GM19372 (cell line): Measurements from ENCODE around the gene PTPRZ1.

Source experiments
- ATAC-seq: cut with Tn5 transposase; IDR thresholded peaks from one replicate; pipeline ENCODE4 v1.9.1; 2021; ENCODE audit warnings: mild to moderate bottlenecking, low read depth, moderate library complexity; ENCODE audit not compliant: unreplicated experiment

The PTPRZ1 gene

GRCh38 chr7:121945480-121946236, 72.7 kb downstream of the PTPRZ1 start:
- no peak for ATAC-seq

DNA sequence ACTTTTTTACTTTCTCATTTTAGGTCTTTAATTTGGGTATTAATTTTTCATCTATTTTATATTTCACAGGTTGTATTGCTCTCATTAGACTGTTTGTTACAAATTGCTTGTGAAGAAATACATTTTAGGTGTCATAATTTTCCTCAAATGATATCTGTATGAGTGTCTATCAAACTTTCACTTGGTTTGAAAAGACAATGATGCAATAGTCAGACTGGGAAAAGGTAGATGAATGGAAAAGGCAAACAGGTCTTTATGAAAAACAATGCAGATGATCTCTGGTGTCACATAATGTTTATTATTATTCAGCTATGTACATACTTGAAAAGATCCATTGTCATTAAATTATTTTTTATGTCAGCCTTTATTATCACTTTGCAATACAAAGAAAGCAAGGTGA, 80.2 kb downstream of the PTPRZ1 start:
- no peak for ATAC-seq

DNA sequence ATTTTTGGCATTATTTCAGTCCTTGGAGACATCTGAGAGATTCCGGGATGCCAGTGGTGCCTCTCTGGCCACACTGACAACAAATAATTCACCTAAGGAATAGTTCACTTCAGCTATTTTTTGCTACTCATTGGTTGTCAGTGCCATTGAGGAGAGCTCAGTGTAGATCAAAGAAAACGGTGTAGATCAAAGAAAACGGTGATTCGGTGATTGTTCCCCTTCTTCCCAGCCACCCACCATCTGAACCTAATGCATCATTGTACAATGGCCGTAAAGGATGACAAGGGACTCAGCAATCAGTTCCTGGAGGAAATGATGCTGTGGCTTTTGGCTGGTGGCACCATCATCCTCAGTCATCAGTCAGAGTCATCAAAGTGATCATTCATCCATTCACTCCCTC, 80.6 kb downstream of the PTPRZ1 start:
- no peak for ATAC-seq

DNA sequence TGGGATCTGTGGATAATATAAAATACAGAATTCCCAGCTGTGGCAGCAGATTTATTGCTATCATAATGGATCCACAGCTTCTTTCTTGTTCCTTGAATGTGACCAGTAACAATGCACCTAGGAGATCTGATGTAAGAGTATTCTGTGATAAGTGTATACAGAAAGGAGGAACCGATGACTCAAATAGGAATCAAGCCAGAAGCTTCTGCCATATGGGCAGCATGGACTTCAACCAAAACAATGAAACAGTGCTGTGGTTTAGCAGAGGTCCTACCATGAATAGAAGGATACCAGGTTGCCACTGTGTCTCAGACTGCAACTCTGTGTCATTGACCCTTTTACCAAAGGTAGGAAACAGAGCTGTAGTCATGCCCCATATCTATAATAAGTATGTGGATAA, 81.8 kb downstream of the PTPRZ1 start:
- ATAC-seq: no peak

DNA sequence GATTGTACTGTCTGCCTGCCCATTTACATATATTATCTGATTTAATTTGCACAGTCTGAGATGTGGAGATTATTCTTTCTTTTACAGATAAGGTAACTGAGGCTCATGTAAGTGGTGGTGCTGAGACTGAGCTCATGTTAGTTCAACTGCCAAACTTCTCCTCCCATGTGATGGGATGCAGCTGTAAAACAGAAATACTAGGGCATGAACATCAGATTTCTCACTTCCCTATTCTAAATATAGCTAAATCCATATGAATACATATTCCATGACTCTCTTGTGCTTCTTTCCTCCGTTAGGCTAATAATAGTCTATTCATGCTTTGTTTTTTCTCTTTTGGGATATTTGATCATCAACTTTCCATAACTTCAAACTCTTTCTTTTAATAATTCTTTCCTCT, 84.7 kb downstream of the PTPRZ1 start:
- no peak for ATAC-seq

- ATAC-seq: no peak
Measured at GRCh38 chr7:121960678-121961077, 87.7 kb downstream of the PTPRZ1 start.

DNA sequence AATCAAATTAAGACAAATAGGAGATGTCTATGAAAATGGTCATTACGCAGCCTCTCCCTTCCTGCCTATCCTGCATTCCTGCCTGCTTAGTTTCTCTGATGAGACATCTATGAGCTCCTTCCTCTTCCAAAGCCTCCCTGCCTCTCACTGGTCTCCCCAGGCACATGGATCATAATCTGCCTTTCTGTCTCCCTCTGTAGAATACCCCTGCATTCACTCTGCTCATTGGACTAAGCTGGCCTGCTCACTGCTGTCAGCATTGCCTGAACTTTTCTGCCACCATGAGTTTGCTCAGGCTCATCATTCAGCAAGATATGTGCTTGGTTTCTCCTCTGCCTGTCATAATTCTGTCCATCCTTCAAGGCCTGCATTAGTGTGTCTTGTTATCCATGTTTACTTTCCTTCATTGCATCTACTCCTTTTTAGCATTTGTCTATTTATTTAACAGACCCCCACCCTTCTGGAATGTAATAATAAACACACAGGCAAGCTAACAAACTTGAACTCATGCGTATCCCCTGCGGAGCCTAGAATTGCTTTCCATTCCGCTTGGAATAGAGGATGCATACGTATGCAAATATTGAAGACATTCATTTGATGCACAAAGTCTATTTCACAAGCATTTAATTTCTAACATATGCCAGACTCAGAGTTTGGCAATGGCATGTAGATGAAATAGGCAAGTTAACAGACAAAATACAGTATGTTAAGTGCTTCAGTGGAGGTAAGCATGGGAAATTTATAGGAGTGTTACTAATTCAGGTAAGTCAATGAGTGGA, 88.3 kb downstream of the PTPRZ1 start:
- ATAC-seq: no peak

DNA sequence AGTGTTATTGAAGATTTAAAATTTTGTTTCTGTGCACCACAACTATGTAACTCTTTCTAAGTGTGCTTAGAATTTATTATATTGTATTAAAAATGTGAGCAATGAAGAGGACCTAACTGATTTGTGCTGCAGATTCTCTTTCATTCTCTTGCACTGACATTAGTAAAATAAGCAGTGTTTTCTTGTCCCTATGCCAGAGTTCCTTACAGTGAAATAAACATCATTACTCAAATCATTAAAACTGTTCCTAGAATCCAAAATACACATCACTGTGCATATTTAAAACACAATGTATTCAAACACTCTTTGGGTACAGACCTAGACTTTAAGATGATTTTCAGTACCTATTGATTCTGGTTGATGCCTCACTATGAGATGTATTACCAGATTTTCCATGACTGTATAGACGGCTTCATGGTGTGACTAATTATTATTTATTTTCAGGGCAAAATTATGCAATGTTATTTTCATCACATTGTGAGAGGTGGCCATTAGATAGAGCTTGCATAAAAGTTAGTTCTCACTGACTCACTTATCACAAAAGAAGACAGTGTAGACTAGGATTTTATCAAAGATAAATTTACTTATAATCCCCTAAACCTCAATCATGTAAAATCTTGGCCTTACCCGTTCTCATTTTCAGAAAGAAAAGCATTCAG, 93.4 kb downstream of the PTPRZ1 start:
- no peak for ATAC-seq

DNA sequence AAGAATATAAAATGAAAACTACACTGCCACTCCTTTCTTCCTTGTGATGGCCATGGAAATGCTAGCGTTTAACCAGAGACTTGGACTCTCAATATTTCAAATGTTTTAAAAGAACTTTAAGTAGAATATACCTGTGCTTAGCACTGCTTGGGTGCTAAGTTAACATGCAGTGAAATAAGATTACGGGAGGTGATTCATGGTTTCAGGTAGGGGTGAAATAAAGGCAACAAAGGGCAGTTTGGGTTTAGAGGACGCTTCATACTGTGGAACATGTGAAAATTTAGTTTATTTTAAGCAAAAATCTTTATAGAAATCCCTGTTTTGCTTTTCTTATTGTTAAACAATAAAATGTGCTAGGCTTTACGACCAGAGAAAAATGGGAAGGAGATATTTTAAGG, 94.0 kb downstream of the PTPRZ1 start:
- no peak for ATAC-seq

GRCh38 chr7:121985476-121986030, 112.6 kb downstream of the PTPRZ1 start:
- no peak for ATAC-seq

DNA sequence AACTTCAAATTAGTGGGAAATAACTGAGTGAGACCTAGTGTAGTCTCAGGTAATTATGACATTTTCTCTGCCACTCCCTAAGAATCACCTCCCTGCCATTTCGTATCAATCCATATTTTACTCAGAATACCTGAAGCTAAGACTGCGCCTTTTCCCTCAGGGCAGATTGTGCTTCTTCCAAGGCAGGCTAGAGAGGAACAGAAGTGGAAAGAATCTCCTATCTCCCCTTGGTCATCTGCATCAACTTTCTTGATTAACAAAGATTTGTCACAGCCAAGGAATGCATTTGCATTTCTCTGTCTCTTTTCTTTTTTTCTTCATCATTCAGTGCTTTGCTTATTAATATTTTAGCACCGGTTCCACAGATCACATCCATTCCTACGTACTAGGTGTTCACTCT, 119.1 kb downstream of the PTPRZ1 start:
- no peak for ATAC-seq

GRCh38 chr7:121994625-121995410, 121.9 kb downstream of the PTPRZ1 start:
- ATAC-seq: peak; percentile 96

DNA sequence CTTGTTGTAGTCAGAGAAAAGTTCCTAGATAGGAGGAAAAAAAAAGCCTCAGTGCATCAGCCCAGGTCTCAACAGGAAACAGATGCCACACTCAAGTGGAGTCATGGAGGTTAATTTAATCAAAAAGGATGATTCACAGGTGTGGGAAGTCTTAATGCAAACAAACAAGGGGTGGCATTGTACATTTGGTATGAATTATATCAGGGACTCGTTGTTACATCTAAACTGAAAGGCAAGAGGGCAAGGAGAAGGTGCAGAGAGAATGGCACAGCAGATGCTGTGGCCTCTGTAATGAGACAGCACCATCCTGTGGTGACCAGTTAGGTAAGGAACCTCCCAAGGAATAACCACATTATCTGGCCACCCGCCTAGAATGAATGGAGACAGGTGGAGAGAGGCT, 133.7 kb downstream of the PTPRZ1 start:
- ATAC-seq: no peak

DNA sequence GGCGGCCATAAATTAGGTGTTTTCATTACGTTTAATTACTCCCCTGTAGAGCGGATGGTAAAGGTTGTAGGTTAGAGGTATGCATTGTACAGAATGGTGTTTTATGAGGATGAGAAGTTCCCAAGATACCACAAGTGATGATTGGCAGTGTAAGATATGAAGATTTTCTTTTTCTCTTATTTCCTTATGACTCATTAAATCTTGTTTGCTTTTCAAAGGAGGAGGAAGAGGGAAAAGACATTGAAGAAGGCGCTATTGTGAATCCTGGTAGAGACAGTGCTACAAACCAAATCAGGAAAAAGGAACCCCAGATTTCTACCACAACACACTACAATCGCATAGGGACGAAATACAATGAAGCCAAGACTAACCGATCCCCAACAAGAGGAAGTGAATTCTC, 137.2 kb downstream of the PTPRZ1 start:
- no peak for ATAC-seq

DNA sequence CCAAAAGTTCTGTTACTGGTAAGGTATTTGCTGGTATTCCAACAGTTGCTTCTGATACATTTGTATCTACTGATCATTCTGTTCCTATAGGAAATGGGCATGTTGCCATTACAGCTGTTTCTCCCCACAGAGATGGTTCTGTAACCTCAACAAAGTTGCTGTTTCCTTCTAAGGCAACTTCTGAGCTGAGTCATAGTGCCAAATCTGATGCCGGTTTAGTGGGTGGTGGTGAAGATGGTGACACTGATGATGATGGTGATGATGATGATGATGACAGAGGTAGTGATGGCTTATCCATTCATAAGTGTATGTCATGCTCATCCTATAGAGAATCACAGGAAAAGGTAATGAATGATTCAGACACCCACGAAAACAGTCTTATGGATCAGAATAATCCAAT, 140.1 kb downstream of the PTPRZ1 start:
- no peak for ATAC-seq

GRCh38 chr7:122013630-122014029, 140.7 kb downstream of the PTPRZ1 start:
- no peak for ATAC-seq

DNA sequence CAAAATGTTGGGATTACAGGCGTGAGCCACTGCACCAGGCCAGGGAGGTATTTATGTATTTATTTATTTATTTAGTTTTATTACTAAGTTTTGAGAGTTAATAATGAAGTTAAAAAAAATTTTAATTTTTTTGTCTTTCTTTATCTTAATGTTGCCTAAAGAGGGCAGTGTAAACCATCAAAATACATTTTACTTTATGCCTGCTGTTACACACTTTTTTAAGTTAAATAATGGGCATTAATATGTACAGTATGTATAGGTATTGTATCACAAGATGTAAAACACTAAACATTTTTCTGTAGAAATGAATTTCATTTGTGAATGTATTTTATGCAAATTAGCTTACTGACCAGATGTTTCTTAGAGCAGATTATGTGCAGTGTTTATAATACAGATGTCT, 141.7 kb downstream of the PTPRZ1 start:
- ATAC-seq: no peak

GRCh38 chr7:122018032-122018431, 145.1 kb downstream of the PTPRZ1 start:
- no peak for ATAC-seq

DNA sequence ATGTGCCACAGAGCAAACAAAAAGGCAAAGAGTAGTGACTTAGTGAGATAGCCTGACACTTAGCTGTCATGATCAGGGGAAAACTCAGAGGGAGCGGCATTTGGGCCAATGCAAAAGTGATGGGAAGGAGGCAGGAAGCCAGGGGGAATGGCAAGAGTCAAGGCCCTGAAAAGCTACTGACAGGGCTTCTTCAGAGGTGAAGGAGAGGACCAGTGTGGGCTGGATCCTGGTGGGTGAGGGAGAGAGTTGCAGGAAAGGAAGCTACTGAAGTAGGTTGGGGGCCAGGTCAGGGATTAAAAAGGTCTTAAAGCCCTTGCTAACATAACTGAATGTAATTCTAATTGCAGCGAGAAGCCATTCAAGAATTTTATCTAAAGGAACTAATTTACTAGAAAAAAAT, 154.1 kb downstream of the PTPRZ1 start:
- no peak for ATAC-seq

- ATAC-seq: no peak
Measured at GRCh38 chr7:122033641-122034040, 160.7 kb downstream of the PTPRZ1 start.
